Superior temporal gyrus (tissue), 1 donor: ENCODE results near the gene SLC17A2.
A peak's percentile ranks its signal among the peaks of the same experiment; 100 is the strongest.

Source experiments
- DNase-seq: peaks from one replicate; pipeline ENCODE4 v3.0.0-alpha.2; 2016; ENCODE audit errors: extremely low spot score

Gene SLC17A2

GRCh38 chr6:25930532-25931410, at the start of gene SLC17A2:
Gene SLC17A2 (minus strand): TSS chr6:25930691. CDS start chr6:25925796, 4,895 bp downstream.
- DNase-seq, result no peak

- DNase-seq, result no peak
Measured at GRCh38 chr6:25975923-25976560, 45.6 kb upstream of the SLC17A2 start.

GRCh38 chr6:25973923-25974555, 43.5 kb upstream of the SLC17A2 start:
- no peak for DNase-seq

GRCh38 chr6:25972902-25973301, 42.4 kb upstream of the SLC17A2 start:
- no peak for DNase-seq

- no peak for DNase-seq
Measured at GRCh38 chr6:25972128-25972527, 41.6 kb upstream of the SLC17A2 start.

- DNase-seq, result peak; percentile 62
Measured at GRCh38 chr6:25971187-25971821, 40.8 kb upstream of the SLC17A2 start.

- no peak for DNase-seq
Measured at GRCh38 chr6:25968769-25969168, 38.3 kb upstream of the SLC17A2 start.

- no peak for DNase-seq
Measured at GRCh38 chr6:25966711-25967110, 36.2 kb upstream of the SLC17A2 start.

- DNase-seq, result no peak
Measured at GRCh38 chr6:25965058-25965457, 34.6 kb upstream of the SLC17A2 start.

- no peak for DNase-seq
Measured at GRCh38 chr6:25963426-25964123, 33.1 kb upstream of the SLC17A2 start.

GRCh38 chr6:25962149-25963127, 31.9 kb upstream of the SLC17A2 start, which contains the start of gene TRIM38:
Gene TRIM38 (plus strand): TSS chr6:25962802. CDS start chr6:25966523, 3,721 bp downstream.
- peak; percentile 42 for DNase-seq

- DNase-seq, result no peak
Measured at GRCh38 chr6:25961619-25962148, 31.2 kb upstream of the SLC17A2 start.

- no peak for DNase-seq
Measured at GRCh38 chr6:25960734-25961133, 30.2 kb upstream of the SLC17A2 start.

- no peak for DNase-seq
Measured at GRCh38 chr6:25959890-25960536, 29.5 kb upstream of the SLC17A2 start.

- DNase-seq, result no peak
Measured at GRCh38 chr6:25958700-25959162, 28.2 kb upstream of the SLC17A2 start.

GRCh38 chr6:25956226-25956625, 25.7 kb upstream of the SLC17A2 start:
- DNase-seq, result no peak

GRCh38 chr6:25954756-25955155, 24.3 kb upstream of the SLC17A2 start:
- DNase-seq, result no peak

- no peak for DNase-seq
Measured at GRCh38 chr6:25953733-25954132, 23.2 kb upstream of the SLC17A2 start.

GRCh38 chr6:25952535-25952934, 22.0 kb upstream of the SLC17A2 start:
- DNase-seq, result no peak
